OCI-LY7 (cell line): ENCODE results near the gene SMOC2. TPM values are rescaled to one million over a fixed set of nuclear protein-coding genes. Genes with fewer than 3 reads are reported as not detected.

Experiments
- BruUV-seq: library from RNA; stranded (reverse); fragments of 400-500 nt; replicated peaks from 2 replicates; lab custom pipeline; 2021; lab: Mats Ljungman, UMichigan
- CTCF ChIA-PET: fragments of 300-600 bp; sonication (Branson Sonifier 250); formaldehyde crosslinking; loops from one replicate; lab custom pipeline; 2022; ENCODE audit warnings: antibody characterized with exemption; ENCODE audit not compliant: unreplicated experiment; lab: Charles Lee
- POLR2A ChIA-PET: fragments of 300-600 bp; sonication (Branson Sonifier 250); formaldehyde crosslinking; loops from one replicate; lab custom pipeline; 2022; ENCODE audit warnings: antibody characterized with exemption; lab: Charles Lee
- DNase-seq: peaks from one replicate; pipeline ENCODE4 v3.0.0-alpha.2; 2015; ENCODE audit warnings: low spot score
- H2AFZ ChIP-seq: fragments of 200-600 bp; sonication (generic), shearing (Covaris generic); 2 replicates; pipeline ENCODE4 v1.6.1; 2014; ENCODE audit warnings: mild to moderate bottlenecking, antibody characterized with exemption, low read length, moderate library complexity
- H3K27ac ChIP-seq: fragments of 200-600 bp; sonication (generic); 2 replicates; pipeline ENCODE4 v1.5.1; 2014; ENCODE audit warnings: mixed run types, low read depth, mild to moderate bottlenecking, moderate library complexity, low read length, inconsistent platforms; ENCODE audit not compliant: poor library complexity, severe bottlenecking
- H3K36me3 ChIP-seq: fragments of 200-600 bp; sonication (generic); 2 replicates; pipeline ENCODE4 v1.6.1; 2014; ENCODE audit warnings: mild to moderate bottlenecking, antibody characterized with exemption, low read length, moderate library complexity, mixed read lengths; ENCODE audit not compliant: insufficient read depth
- H3K4me1 ChIP-seq: fragments of 200-600 bp; sonication (generic); 2 replicates; pipeline ENCODE4 v1.5.1; 2014; ENCODE audit warnings: mild to moderate bottlenecking, low read length; ENCODE audit not compliant: insufficient read depth, poor library complexity, severe bottlenecking
- H3K4me2 ChIP-seq: fragments of 200-600 bp; sonication (generic); 2 replicates; pipeline ENCODE4 v1.6.1; 2014; ENCODE audit warnings: mild to moderate bottlenecking, low read length
- H3K4me3 ChIP-seq: fragments of 200-600 bp; sonication (generic); 2 replicates; pipeline ENCODE4 v1.5.1; 2014; ENCODE audit warnings: mild to moderate bottlenecking, low read depth, low read length; ENCODE audit not compliant: poor library complexity, severe bottlenecking
- H3K79me2 ChIP-seq: fragments of 200-600 bp; sonication (generic); 2 replicates; pipeline ENCODE4 v1.6.1; 2016; ENCODE audit warnings: low read depth, mild to moderate bottlenecking, low read length, moderate library complexity, mixed read lengths; ENCODE audit not compliant: insufficient read depth
- H3K9me2 ChIP-seq: fragments of 200-600 bp; sonication (generic); 2 replicates; pipeline ENCODE4 v1.6.1; 2016; ENCODE audit warnings: mild to moderate bottlenecking, low read length, mixed read lengths; ENCODE audit not compliant: insufficient read depth
- H3K9me3 ChIP-seq: fragments of 200-600 bp; sonication (generic); 2 replicates; pipeline ENCODE4 v1.6.1; 2014; ENCODE audit warnings: mild to moderate bottlenecking, mixed run types, low read length, mixed read lengths
- H4K20me1 ChIP-seq: fragments of 200-600 bp; sonication (generic); 2 replicates; pipeline ENCODE4 v1.6.1; 2014; ENCODE audit warnings: mild to moderate bottlenecking, antibody characterized with exemption, low read length, moderate library complexity, mixed read lengths; ENCODE audit not compliant: insufficient read depth
- CTCF ChIP-seq: fragments of 200-600 bp; sonication (generic); conservative IDR thresholded peaks from 2 replicates; pipeline ENCODE4 v1.5.1; 2014; ENCODE audit warnings: mild to moderate bottlenecking, antibody characterized with exemption, low read length, moderate library complexity, mixed read lengths
- EZH2phosphoT487 ChIP-seq: fragments of 200-600 bp; sonication (generic); IDR thresholded peaks from 2 replicates; pipeline ENCODE4 v1.6.1; 2018; ENCODE audit warnings: low read depth, borderline replicate concordance, mild to moderate bottlenecking, mixed run types, antibody characterized with exemption, low read length, moderate library complexity, mixed read lengths
- intact Hi-C: fragments of 100-400 bp; cut with micrococcal nuclease; formaldehyde crosslinking; loops from one replicate; pipeline ENCODE4 v1.10.0; 2022; ENCODE audit not compliant: unreplicated experiment
- total RNA-seq, 2 experiments: library from RNA; depleted of rRNA in 1 of 2; stranded (reverse); fragments of >200 nt in 1 of 2; shearing (Covaris generic) in 1 of 2; gene quantifications; 2 replicates each; pipeline ENCODE4 v1.2.3, GENCODE V29; 2014 to 2022

The SMOC2 gene
- total RNA-seq, 2 experiments from 2014 or later = not detected

- no peaks in the 10 kb centered on the region for H4K20me1 ChIP-seq
- no peaks in the 10 kb centered on the region for H3K36me3 ChIP-seq
- H3K4me3 ChIP-seq = no peak overlapping the region
- CTCF ChIA-PET = no interaction called here
- H3K79me2 ChIP-seq = no peaks in the 10 kb centered on the region
- H3K4me2 ChIP-seq = no peak overlapping the region
- H3K9me3 ChIP-seq = no peaks in the 10 kb centered on the region
- H2AFZ ChIP-seq = no peak overlapping the region
- no peak overlapping the region for H3K27ac ChIP-seq
- H3K9me2 ChIP-seq = no peaks in the 10 kb centered on the region
- no peak for TF ChIP-seq EZH2phosphoT487
- no peak for TF ChIP-seq CTCF
- intact Hi-C loops = no loop called here
- H3K4me1 ChIP-seq = no peaks in the 10 kb centered on the region
- no TSS peak for BruUV-seq
- DNase-seq = no peak
- POLR2A ChIA-PET = no interaction called here
These were observed 29.9 kb upstream of the SMOC2 start for GRCh38 chr6:168411130-168411529.

- DNase-seq = no peak
- H3K9me2 ChIP-seq = no peaks in the 10 kb centered on the region
- CTCF ChIA-PET = no interaction called here
- no peak overlapping the region for H3K27ac ChIP-seq
- no peaks in the 10 kb centered on the region for H3K36me3 ChIP-seq
- BruUV-seq = no TSS peak
- POLR2A ChIA-PET = no interaction called here
- TF ChIP-seq CTCF = no peak
- TF ChIP-seq EZH2phosphoT487 = no peak
- H3K4me1 ChIP-seq = no peaks in the 10 kb centered on the region
- H3K4me3 ChIP-seq = no peak overlapping the region
- H2AFZ ChIP-seq = no peak overlapping the region
- no peaks in the 10 kb centered on the region for H3K79me2 ChIP-seq
- no peaks in the 10 kb centered on the region for H4K20me1 ChIP-seq
- intact Hi-C loops = no loop called here
- H3K9me3 ChIP-seq = no peaks in the 10 kb centered on the region
- no peak overlapping the region for H3K4me2 ChIP-seq
These were observed 29.2 kb upstream of the SMOC2 start for GRCh38 chr6:168411793-168412192.

GRCh38 chr6:168412456-168412855 lies 28.5 kb upstream of the SMOC2 start:
- H3K4me3 ChIP-seq = no peak overlapping the region
- no peaks in the 10 kb centered on the region for H4K20me1 ChIP-seq
- no peaks in the 10 kb centered on the region for H3K36me3 ChIP-seq
- no peak overlapping the region for H3K27ac ChIP-seq
- no peaks in the 10 kb centered on the region for H3K9me3 ChIP-seq
- H2AFZ ChIP-seq = no peak overlapping the region
- intact Hi-C loops = no loop called here
- ChIA-PET POLR2A (no interaction called here), CTCF (no interaction called here)
- TF ChIP-seq EZH2phosphoT487 (no peak), CTCF (no peak)
- no TSS peak for BruUV-seq
- H3K4me2 ChIP-seq = no peak overlapping the region
- no peaks in the 10 kb centered on the region for H3K9me2 ChIP-seq
- no peaks in the 10 kb centered on the region for H3K4me1 ChIP-seq
- DNase-seq = no peak
- no peaks in the 10 kb centered on the region for H3K79me2 ChIP-seq
